GM23248 (cell line): ENCODE data around the gene MZT2A. TPM values are rescaled to one million over a fixed set of nuclear protein-coding genes. Genes with fewer than 3 reads are reported as not detected.
"Not testable (repeated sequence)": the region's sequence is repeated elsewhere in the genome, so short reads cannot be mapped to it uniquely, and the experiment has no call there.

Source experiments
- DNase-seq: peaks from one replicate; pipeline ENCODE4 v3.0.0-alpha.2; 2015
- H2AFZ ChIP-seq: fragments of 200-600 bp; sonication (generic); 2 replicates; pipeline ENCODE4 v1.6.1; 2016; ENCODE audit warnings: antibody characterized with exemption
- H3F3A ChIP-seq: fragments of 200-600 bp; sonication (generic); 2 replicates; pipeline ENCODE4 v1.6.1; 2016; ENCODE audit warnings: mild to moderate bottlenecking, antibody characterized with exemption, mixed run types; ENCODE audit not compliant: insufficient read depth
- H3K27ac ChIP-seq: fragments of 200-600 bp; sonication (generic); 2 replicates; pipeline ENCODE4 v1.5.1; 2016; ENCODE audit warnings: mild to moderate bottlenecking
- H3K27me3 ChIP-seq: fragments of 200-600 bp; sonication (generic); replicated peaks from 2 replicates; pipeline ENCODE4 v1.6.1; 2016; ENCODE audit warnings: mild to moderate bottlenecking; ENCODE audit not compliant: insufficient read depth
- H3K36me3 ChIP-seq: fragments of 200-600 bp; sonication (generic); 2 replicates; pipeline ENCODE4 v1.6.1; 2016; ENCODE audit warnings: low read depth, mild to moderate bottlenecking
- H3K4me1 ChIP-seq: fragments of 200-600 bp; sonication (generic); 2 replicates; pipeline ENCODE4 v1.6.1; 2016; ENCODE audit warnings: mild to moderate bottlenecking; ENCODE audit not compliant: insufficient read depth
- H3K4me2 ChIP-seq: fragments of 200-600 bp; sonication (generic); one replicate; pipeline ENCODE4 v1.6.1; 2016; ENCODE audit warnings: mild to moderate bottlenecking; ENCODE audit not compliant: unreplicated experiment
- H3K4me3 ChIP-seq: fragments of 200-600 bp; sonication (generic); 2 replicates; pipeline ENCODE4 v1.5.1; 2016; ENCODE audit warnings: mild to moderate bottlenecking
- H3K79me2 ChIP-seq: fragments of 200-600 bp; sonication (generic); 2 replicates; pipeline ENCODE4 v1.6.1; 2016; ENCODE audit warnings: mild to moderate bottlenecking; ENCODE audit not compliant: insufficient read depth
- H3K9ac ChIP-seq: fragments of 200-600 bp; sonication (generic); 2 replicates; pipeline ENCODE4 v1.6.1; 2016; ENCODE audit warnings: mild to moderate bottlenecking
- H3K9me2 ChIP-seq: fragments of 200-600 bp; sonication (generic); 2 replicates; pipeline ENCODE4 v1.6.1; 2016; ENCODE audit warnings: mixed run types, mild to moderate bottlenecking, moderate library complexity; ENCODE audit not compliant: insufficient read depth
- H3K9me3 ChIP-seq: fragments of 200-600 bp; sonication (generic); one replicate; pipeline ENCODE4 v1.6.1; 2017; ENCODE audit warnings: low read depth
- H4K20me1 ChIP-seq: fragments of 200-600 bp; sonication (generic); 2 replicates; pipeline ENCODE4 v1.6.0; 2016; ENCODE audit not compliant: insufficient read depth
- EZH2 ChIP-seq: fragments of 200-600 bp; sonication (generic); IDR thresholded peaks from 2 replicates; pipeline ENCODE4 v1.6.1; 2018; ENCODE audit warnings: antibody characterized with exemption, mild to moderate bottlenecking; ENCODE audit not compliant: insufficient read depth, poor library complexity, severe bottlenecking
- EZH2phosphoT487 ChIP-seq: fragments of 200-600 bp; sonication (generic); IDR thresholded peaks from 2 replicates; pipeline ENCODE4 v1.6.1; 2018; ENCODE audit warnings: antibody characterized with exemption, moderate library complexity, mild to moderate bottlenecking, low read depth; ENCODE audit not compliant: insufficient read depth
- WGBS, 2 experiments: methylation state at CpG; one replicate each; pipeline ENCODE4 v1.1.6; 2015 to 2017; ENCODE audit warnings: low lambda C conversion rate in 2 of 2, low coverage in 1 of 2; ENCODE audit errors: missing lambda C conversion rate in 2 of 2; 5-methylcytosine and 5-hydroxymethylcytosine counted together
- in situ Hi-C: fragments of 300-500 bp; cut with MboI; formaldehyde crosslinking; loops from 2 replicates; pipeline ENCODE4 v1.15.0; 2020
- polyA plus RNA-seq: library from polyadenylated mRNA; unstranded; fragments of >200 nt; fragmentation: Nextera tagmentation; extraction: Ambion mirVana; gene quantifications from 2 replicates; pipeline ENCODE4 v1.2.1, GENCODE V29; 2016
- total RNA-seq: library from RNA; depleted of rRNA; stranded (reverse); fragments of >200 nt; shearing (Covaris generic); gene quantifications from 2 replicates; pipeline ENCODE4 v1.2.3, GENCODE V29; 2014

The MZT2A gene
- total and polyA plus RNA-seq, 2 experiments from 2014 or later, result 41.4 to 88.8 TPM

GRCh38 chr2:131520526-131520925, 28.3 kb upstream of the MZT2A start:
- TF ChIP-seq EZH2 (no peak), EZH2phosphoT487 (no peak)
- Histone ChIP-seq H3K27ac (no peak overlapping the region), H3K4me1 (no peaks in the 10 kb centered on the region), H3K9me3 (no peaks in the 10 kb centered on the region), H3K4me2 (no peak overlapping the region), H3K27me3 (no peaks in the 10 kb centered on the region), H3K9me2 (no peaks in the 10 kb centered on the region), H3K79me2 (no peaks in the 10 kb centered on the region), H2AFZ (no peak overlapping the region), H3F3A (no peaks in the 10 kb centered on the region), H3K36me3 (no peaks in the 10 kb centered on the region), H3K4me3 (no peak overlapping the region), H3K9ac (no peak overlapping the region), H4K20me1 (no peaks in the 10 kb centered on the region)
- in situ Hi-C loops, result no loop called here
- 75 to 78% methylated on average over 8 to 10 of the region's 10 CpGs for WGBS, 2 experiments
- no peak for DNase-seq

- H3K27ac ChIP-seq, H3K36me3 ChIP-seq, H3K4me2 ChIP-seq, H3F3A ChIP-seq, H3K9ac ChIP-seq, H3K4me1 ChIP-seq, H4K20me1 ChIP-seq, DNase-seq, H3K9me2 ChIP-seq, H3K9me3 ChIP-seq, H3K79me2 ChIP-seq, in situ Hi-C loops, H2AFZ ChIP-seq, H3K27me3 ChIP-seq, H3K4me3 ChIP-seq: not testable (repeated sequence)
- WGBS, 2 experiments, result 84 to 89% methylated on average over 9 to 24 of the region's 24 CpGs
Measured at GRCh38 chr2:131519871-131520470, 27.8 kb upstream of the MZT2A start.

GRCh38 chr2:131519466-131519865, 27.3 kb upstream of the MZT2A start:
- no peak overlapping the region for H3K27ac ChIP-seq
- H3K9me2 ChIP-seq, result no peaks in the 10 kb centered on the region
- no peaks in the 10 kb centered on the region for H3K27me3 ChIP-seq
- in situ Hi-C loops, result no loop called here
- DNase-seq, result no peak
- H3K9me3 ChIP-seq, result no peaks in the 10 kb centered on the region
- H3K9ac ChIP-seq, result no peak overlapping the region
- no peaks in the 10 kb centered on the region for H3K4me1 ChIP-seq
- H3K4me3 ChIP-seq, result no peak overlapping the region
- H4K20me1 ChIP-seq, result no peaks in the 10 kb centered on the region
- H3K4me2 ChIP-seq, result no peak overlapping the region
- WGBS, 2 experiments, result 86 to 96% methylated on average over 14 to 15 of the region's 15 CpGs
- H3K79me2 ChIP-seq, result no peaks in the 10 kb centered on the region
- TF ChIP-seq EZH2phosphoT487 (no peak), EZH2 (no peak)
- no peaks in the 10 kb centered on the region for H3F3A ChIP-seq
- no peaks in the 10 kb centered on the region for H3K36me3 ChIP-seq
- H2AFZ ChIP-seq, result no peak overlapping the region

- DNase-seq, H4K20me1 ChIP-seq, H3K9me3 ChIP-seq, H3K4me2 ChIP-seq, H3K9me2 ChIP-seq, H3F3A ChIP-seq, H3K4me3 ChIP-seq, H3K9ac ChIP-seq, H3K36me3 ChIP-seq, H3K4me1 ChIP-seq, H3K27ac ChIP-seq, H3K79me2 ChIP-seq, H3K27me3 ChIP-seq, in situ Hi-C loops, H2AFZ ChIP-seq: not testable (repeated sequence)
- 89 to 90% methylated on average over 5 to 7 of the region's 11 CpGs for WGBS, 2 experiments
Measured at GRCh38 chr2:131518531-131518930, 26.3 kb upstream of the MZT2A start.

- H3K4me3 ChIP-seq, H2AFZ ChIP-seq, H4K20me1 ChIP-seq, in situ Hi-C loops, H3K36me3 ChIP-seq, H3K9me2 ChIP-seq, H3K79me2 ChIP-seq, H3K4me1 ChIP-seq, H3K27me3 ChIP-seq, H3K9ac ChIP-seq, H3K27ac ChIP-seq, H3K4me2 ChIP-seq, DNase-seq, H3K9me3 ChIP-seq, H3F3A ChIP-seq: not testable (repeated sequence)
- 78 to 79% methylated on average over 16 of the region's 16 CpGs for WGBS, 2 experiments
Measured at GRCh38 chr2:131517856-131518255, 25.7 kb upstream of the MZT2A start.
